Stimulated activated naive CD4-positive, alpha-beta T cell treated with Interleukin-2 at 50 U/mL for 16 hours (primary cell): ENCODE data around the gene PTEN.
"Not testable (repeated sequence)": the region's sequence is repeated elsewhere in the genome, so short reads cannot be mapped to it uniquely, and the experiment has no call there.

Experiments
- DNase-seq: peaks from one replicate; lab custom pipeline; 2025; lab: John Stamatoyannopoulos, UW

PTEN gene

GRCh38 chr10:87869773-87870551 is 6.5 kb downstream of the PTEN start:
- DNase-seq: no peak

- no peak for DNase-seq
These were observed 9.4 kb downstream of the PTEN start for GRCh38 chr10:87872828-87873227.

DNA sequence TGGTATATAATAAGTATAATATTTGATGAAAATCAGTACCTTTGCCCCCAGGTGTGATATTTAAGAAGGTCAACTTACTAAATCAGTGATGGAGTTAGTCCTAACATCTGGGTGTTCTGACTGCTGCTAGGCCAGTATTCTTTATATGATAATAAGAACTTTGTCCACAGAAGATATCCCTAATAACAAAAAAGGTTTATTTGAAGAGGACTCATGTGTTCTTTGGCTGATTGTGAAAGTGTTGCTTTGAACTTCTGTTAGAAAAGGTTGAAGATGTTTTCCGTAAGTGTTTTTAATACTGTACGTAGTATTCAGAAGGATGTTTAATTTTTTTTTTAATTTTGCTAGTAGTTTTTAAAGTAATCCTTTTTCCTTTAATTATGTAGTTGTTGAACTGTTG is 10.2 kb downstream of the PTEN start:
- DNase-seq: no peak

DNA sequence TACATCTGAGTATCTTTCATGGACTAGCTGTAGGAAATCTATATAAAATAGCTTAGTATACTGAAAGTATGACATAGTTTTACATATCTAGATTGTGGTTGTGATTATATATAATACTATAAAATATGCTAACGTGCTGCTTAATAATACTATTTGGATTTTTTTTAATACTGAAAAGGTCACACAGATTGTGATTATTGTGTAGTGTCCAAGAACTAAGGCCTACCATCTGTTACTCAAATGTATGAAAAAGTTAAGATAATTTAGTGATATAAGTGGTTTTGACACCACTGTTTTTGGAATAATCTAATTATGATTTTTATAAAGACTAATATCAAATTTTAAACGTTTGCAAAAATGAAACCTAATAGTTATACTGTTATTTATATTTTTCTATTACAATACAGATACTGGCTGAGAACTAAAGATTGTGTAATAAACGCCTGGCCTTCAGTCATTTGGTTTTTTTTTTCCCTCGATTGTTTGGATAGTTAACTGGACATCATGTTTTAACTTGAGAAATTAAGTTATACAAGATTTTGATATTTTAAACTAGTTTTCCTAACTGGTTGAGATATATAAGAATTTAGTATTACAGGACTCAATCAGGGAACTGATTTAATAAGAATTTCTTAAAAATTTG is 12.6 kb downstream of the PTEN start:
- no peak for DNase-seq

- DNase-seq: no peak
These were observed 15.4 kb downstream of the PTEN start for GRCh38 chr10:87878664-87879459.

- DNase-seq: no peak
These were observed 16.9 kb downstream of the PTEN start for GRCh38 chr10:87880336-87880735.

DNA sequence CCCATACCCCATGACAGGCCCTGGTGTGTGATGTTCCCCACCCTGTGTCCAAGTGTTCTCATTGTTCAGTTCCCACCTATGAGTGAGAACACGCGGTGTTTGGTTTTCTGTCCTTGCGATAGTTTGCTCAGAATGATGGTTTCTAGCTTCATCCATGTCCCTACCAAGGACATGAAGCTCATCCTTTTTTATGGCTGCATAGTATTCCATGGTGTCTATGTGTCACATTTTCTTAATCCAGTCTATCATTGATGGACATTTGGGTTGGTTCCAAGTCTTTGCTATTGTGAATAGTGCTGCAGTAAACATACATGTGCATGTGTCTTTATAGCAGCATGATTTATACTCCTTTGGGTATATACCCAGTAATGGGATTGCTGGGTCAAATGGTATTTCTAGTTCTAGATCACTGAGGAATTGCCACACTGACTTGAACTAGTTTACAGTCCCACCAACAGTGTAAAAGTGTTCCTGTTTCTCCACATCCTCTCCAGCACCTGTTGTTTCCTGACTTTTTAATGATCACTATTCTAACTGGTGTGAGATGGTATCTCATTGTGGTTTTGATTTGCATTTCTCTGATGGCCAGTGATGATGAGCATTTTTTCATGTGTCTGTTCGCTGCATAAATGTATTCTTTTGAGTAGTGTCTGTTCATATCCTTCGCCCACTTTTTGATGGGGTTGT is 18.1 kb downstream of the PTEN start:
- DNase-seq: not testable (repeated sequence)

DNA sequence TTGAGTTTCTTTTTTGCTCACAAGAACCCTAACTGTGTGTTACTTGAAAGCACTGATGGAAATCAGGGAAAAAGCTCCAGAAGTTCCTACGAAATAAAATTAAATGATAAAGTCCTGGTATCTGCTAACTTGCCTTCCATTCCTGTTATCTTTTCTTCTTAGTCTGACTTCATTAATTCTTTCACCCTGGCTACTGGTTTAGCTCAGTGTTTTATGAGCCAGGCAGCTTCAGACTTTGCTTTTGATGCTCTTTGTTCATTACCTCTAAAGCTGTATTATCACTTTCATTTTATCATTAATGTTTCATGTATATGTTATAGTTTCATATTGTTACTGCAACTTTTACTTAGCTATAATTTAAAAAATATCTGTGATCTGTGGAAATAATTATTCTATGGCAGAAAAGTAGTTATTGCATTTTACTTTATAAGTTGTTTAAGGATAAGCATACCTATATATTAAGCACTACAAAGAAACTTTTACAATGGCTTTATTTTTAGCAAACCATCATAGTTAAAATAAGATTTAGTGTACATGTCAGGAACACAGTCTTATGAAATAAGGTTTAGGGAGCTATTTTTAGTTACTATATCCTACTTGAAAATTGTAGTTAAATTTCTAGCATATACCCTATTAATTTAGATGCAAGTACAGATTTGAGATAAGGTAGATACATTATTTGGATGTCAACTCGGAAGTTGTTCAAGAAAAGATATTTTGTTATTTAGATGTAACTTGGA is 19.3 kb downstream of the PTEN start:
- no peak for DNase-seq

DNA sequence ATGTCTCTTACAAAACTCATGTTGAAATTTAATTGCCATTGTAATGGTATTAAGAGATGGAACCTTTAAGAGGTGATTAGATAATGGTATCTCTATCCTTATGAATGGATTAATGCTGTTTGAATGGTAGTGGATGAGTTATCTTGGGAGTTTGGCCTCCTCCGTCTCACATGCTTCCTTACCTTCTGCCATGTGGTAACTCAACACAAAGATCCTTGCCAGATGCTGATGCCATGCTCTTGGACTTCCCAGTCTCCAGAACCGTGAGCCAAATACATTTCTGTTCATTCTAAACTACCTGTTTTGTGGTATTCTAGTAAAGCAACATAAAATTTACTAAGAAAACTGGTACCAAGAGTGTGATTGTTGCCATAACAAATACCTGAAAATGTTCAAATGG is 23.2 kb downstream of the PTEN start:
- DNase-seq: no peak

GRCh38 chr10:87887146-87887545 is 23.7 kb downstream of the PTEN start:
- DNase-seq: no peak

GRCh38 chr10:87887548-87888289 is 24.3 kb downstream of the PTEN start:
- DNase-seq: no peak

- no peak for DNase-seq
These were observed 32.0 kb downstream of the PTEN start for GRCh38 chr10:87895430-87895829.

DNA sequence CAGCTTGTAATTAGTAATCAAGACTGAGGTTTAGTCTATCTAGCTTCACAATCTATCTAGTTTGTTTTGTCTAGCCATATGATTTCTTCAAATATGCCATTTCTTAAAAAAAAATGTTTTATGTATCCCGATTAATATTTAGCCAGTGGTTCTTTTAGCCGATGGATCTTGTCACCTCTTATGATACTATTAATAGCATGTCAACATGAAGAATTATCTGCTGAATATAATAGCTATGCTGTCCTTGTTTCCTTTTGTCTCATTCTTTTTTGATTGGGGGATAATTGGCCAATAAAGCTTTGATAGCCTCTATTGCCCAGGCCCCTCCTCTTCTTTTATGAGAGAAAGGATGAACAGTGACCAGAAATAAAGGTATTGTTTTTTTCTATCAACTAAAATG is 32.8 kb downstream of the PTEN start:
- DNase-seq: no peak

GRCh38 chr10:87897957-87898356 is 34.5 kb downstream of the PTEN start:
- not testable (repeated sequence) for DNase-seq

GRCh38 chr10:87903396-87903795 is 40.0 kb downstream of the PTEN start:
- DNase-seq: not testable (repeated sequence)

GRCh38 chr10:87913156-87913921 is 49.9 kb downstream of the PTEN start:
- DNase-seq: no peak

DNA sequence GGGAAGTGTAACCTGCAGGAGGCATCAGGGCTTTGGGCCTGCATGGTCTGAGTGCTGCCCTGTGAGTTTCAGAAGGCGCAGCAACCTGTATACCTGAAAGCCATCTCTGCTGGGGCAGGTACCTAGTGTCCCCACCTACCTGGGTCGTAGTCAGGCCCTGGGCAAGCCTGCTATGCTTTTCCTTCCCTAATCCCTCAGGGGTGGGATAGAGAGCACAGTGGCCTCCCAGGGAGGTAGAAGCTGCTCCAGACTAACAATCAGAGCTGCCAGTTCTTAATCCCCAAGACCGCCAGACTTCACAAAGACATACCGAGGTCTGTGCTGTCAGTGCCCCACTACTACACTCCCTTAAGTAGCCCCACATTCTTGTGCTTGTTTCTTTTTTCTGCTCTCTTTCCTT is 52.0 kb downstream of the PTEN start:
- no peak for DNase-seq

DNA sequence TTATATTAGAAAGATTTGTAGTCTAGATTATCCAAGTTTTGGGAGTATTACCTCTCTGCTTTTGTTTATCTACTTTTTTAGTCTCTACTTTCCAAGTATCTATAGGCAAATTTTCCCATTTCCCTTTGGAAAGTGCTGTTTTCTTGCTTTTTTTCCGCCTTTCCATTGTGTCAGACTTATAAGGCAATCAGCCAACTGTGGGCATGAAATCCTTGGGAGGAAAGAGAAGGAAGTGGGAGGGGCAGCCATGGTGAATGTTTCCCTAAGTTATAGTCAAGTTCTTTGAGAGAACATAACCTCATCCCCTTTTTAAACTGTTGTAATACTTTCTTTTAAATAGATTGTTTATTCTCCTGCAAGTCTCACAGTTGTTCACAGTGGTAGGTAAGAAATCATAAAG is 52.6 kb downstream of the PTEN start:
- DNase-seq: no peak

- no peak for DNase-seq
These were observed 53.1 kb downstream of the PTEN start for GRCh38 chr10:87916515-87916914.

- DNase-seq: no peak
These were observed 54.9 kb downstream of the PTEN start for GRCh38 chr10:87918254-87918859.
